Neural cell (in vitro differentiated cells): ENCODE measurements around the gene SLC20A1. TPM values are rescaled to one million over a fixed set of nuclear protein-coding genes. Genes with fewer than 3 reads are reported as not detected.
"Not testable (repeated sequence)": the region's sequence is repeated elsewhere in the genome, so short reads cannot be mapped to it uniquely, and the experiment has no call there.

ENCODE experiments used
- H2AFZ ChIP-seq: fragments of 200-600, 300-800 bp; sonication (generic), shearing (Covaris generic); 2 replicates; pipeline ENCODE4 v1.6.0; 2014; ENCODE audit warnings: low read depth, mild to moderate bottlenecking, antibody characterized with exemption, low read length, moderate library complexity
- H3F3A ChIP-seq: fragments of 200-600 bp; shearing (Covaris generic); 2 replicates; pipeline ENCODE4 v1.6.1; 2016; ENCODE audit warnings: mild to moderate bottlenecking, moderate library complexity, mixed read lengths, antibody characterized with exemption, low read length; ENCODE audit not compliant: insufficient read depth, poor library complexity, severe bottlenecking
- H3K27ac ChIP-seq: fragments of 200-600, 300-800 bp; sonication (generic), shearing (Covaris generic); 2 replicates; pipeline ENCODE4 v1.5.1; 2014; ENCODE audit warnings: mild to moderate bottlenecking, low read length, moderate library complexity
- H3K27me3 ChIP-seq: fragments of 300-800, 200-600 bp; sonication (generic), shearing (Covaris generic); 2 replicates; pipeline ENCODE4 v1.6.0; 2014; ENCODE audit warnings: mild to moderate bottlenecking, low read depth, low read length, moderate library complexity; ENCODE audit not compliant: insufficient read depth
- H3K36me3 ChIP-seq: fragments of 300-800, 200-600 bp; sonication (generic), shearing (Covaris generic); 2 replicates; pipeline ENCODE4 v1.5.1; 2014; ENCODE audit warnings: mild to moderate bottlenecking, antibody characterized with exemption, low read length, moderate library complexity; ENCODE audit not compliant: insufficient read depth
- H3K4me2 ChIP-seq: fragments of 300-800, 200-600 bp; sonication (generic), shearing (Covaris generic); 2 replicates; pipeline ENCODE4 v1.6.0; 2014; ENCODE audit warnings: mild to moderate bottlenecking, low read length
- H3K4me3 ChIP-seq: fragments of 300-800, 200-600 bp; sonication (generic), shearing (Covaris generic); 2 replicates; pipeline ENCODE4 v1.5.1; 2014; ENCODE audit warnings: mild to moderate bottlenecking, low read length, moderate library complexity
- H3K79me2 ChIP-seq: fragments of 200-600 bp; shearing (Covaris generic); replicated peaks from 2 replicates; pipeline ENCODE4 v1.6.0; 2014; ENCODE audit warnings: mild to moderate bottlenecking, low read length, moderate library complexity; ENCODE audit not compliant: insufficient read depth
- H3K9ac ChIP-seq: fragments of 300-800, 200-600 bp; sonication (generic), shearing (Covaris generic); 2 replicates; pipeline ENCODE4 v1.6.1; 2016; ENCODE audit warnings: mild to moderate bottlenecking, low read length, mixed read lengths
- H3K9me2 ChIP-seq: fragments of 200-600 bp; shearing (Covaris generic); 2 replicates; pipeline ENCODE4 v1.6.1; 2016; ENCODE audit warnings: mild to moderate bottlenecking, low read length, mixed read lengths; ENCODE audit not compliant: insufficient read depth
- H3K9me3 ChIP-seq: fragments of 200-600, 300-800 bp; sonication (generic), shearing (Covaris generic); 2 replicates; pipeline ENCODE4 v1.6.1; 2016; ENCODE audit warnings: mild to moderate bottlenecking, mixed run types, low read length, moderate library complexity, mixed read lengths
- H4K20me1 ChIP-seq: fragments of 200-600 bp; shearing (Covaris generic); 2 replicates; pipeline ENCODE4 v1.6.1; 2016; ENCODE audit warnings: mild to moderate bottlenecking, mixed run types; ENCODE audit not compliant: insufficient read depth
- CTCF ChIP-seq: fragments of 450-650 bp; IDR thresholded peaks from 2 replicates; pipeline ENCODE4 v1.5.1; 2014; ENCODE audit warnings: antibody characterized with exemption, mild to moderate bottlenecking, moderate library complexity; ENCODE audit not compliant: poor library complexity, severe bottlenecking
- EP300 ChIP-seq: fragments of 450-650 bp; conservative IDR thresholded peaks from 2 replicates; pipeline ENCODE4 v1.6.1; 2014; ENCODE audit warnings: antibody characterized with exemption, mild to moderate bottlenecking, moderate library complexity; ENCODE audit not compliant: poor library complexity, severe bottlenecking
- EZH2 ChIP-seq: fragments of 200-600, 300-800 bp; shearing (Covaris generic), sonication (generic); IDR thresholded peaks from 2 replicates; pipeline ENCODE4 v1.6.1; 2014; ENCODE audit warnings: antibody characterized with exemption, low read length, borderline replicate concordance, mild to moderate bottlenecking; ENCODE audit not compliant: insufficient read depth, poor library complexity, severe bottlenecking
- MXI1 ChIP-seq: fragments of 450-650 bp; conservative IDR thresholded peaks from 2 replicates; pipeline ENCODE4 v1.6.1; 2014; ENCODE audit warnings: antibody characterized with exemption, mild to moderate bottlenecking; ENCODE audit not compliant: poor library complexity, severe bottlenecking
- POLR2AphosphoS5 ChIP-seq: IDR thresholded peaks from 2 replicates; pipeline ENCODE4 v1.6.1; 2012
- RAD21 ChIP-seq: fragments of 450-650 bp; conservative IDR thresholded peaks from 2 replicates; pipeline ENCODE4 v1.6.1; 2014; ENCODE audit warnings: antibody characterized with exemption, mild to moderate bottlenecking, moderate library complexity
- SMC3 ChIP-seq: fragments of 450-650 bp; conservative IDR thresholded peaks from 2 replicates; pipeline ENCODE4 v1.6.1; 2014; ENCODE audit warnings: antibody characterized with exemption, mild to moderate bottlenecking, moderate library complexity; ENCODE audit not compliant: poor library complexity
- TAF1 ChIP-seq: IDR thresholded peaks from 2 replicates; pipeline ENCODE4 v1.6.1; 2012; ENCODE audit warnings: low read depth
- polyA plus RNA-seq: library from polyadenylated mRNA; depleted of rRNA; stranded (reverse); fragments of >200 nt; gene quantifications from 2 replicates; pipeline ENCODE4 v1.2.3, GENCODE V29; 2014
- TF ChIP-seq, protein P1 (sequence below): IDR thresholded peaks from 2 replicates; pipeline ENCODE4 v1.6.1; 2012; ENCODE audit warnings: borderline replicate concordance

Gene SLC20A1
- polyA plus RNA-seq, 1 donor from 2014 or later, result 61.4 TPM

DNA sequence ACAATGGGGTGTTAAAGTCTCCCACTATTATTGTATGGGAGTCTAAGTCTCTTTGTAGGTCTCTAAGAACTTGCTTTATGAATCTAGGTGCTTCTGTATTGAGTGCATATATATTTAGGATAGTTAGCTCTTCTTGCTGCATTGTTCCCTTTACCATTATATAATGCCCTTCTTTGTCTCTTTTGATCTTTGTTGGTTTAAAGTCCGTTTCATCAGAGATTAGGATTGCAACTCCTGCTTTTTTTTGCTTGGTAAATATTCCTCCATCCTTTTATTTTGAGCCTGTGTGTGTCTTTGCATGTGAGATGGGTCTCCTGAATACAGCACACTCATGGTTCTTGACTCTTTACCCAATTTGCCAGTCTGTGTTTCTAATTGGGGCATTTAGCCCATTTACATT, 33.5 kb upstream of the SLC20A1 start:
- not testable (repeated sequence) for H3K9me3 ChIP-seq, H3K27ac ChIP-seq, H3K4me2 ChIP-seq, H3K9me2 ChIP-seq, H3F3A ChIP-seq, H2AFZ ChIP-seq, H3K9ac ChIP-seq, H3K79me2 ChIP-seq, H3K36me3 ChIP-seq, H4K20me1 ChIP-seq, H3K4me3 ChIP-seq, H3K27me3 ChIP-seq

DNA sequence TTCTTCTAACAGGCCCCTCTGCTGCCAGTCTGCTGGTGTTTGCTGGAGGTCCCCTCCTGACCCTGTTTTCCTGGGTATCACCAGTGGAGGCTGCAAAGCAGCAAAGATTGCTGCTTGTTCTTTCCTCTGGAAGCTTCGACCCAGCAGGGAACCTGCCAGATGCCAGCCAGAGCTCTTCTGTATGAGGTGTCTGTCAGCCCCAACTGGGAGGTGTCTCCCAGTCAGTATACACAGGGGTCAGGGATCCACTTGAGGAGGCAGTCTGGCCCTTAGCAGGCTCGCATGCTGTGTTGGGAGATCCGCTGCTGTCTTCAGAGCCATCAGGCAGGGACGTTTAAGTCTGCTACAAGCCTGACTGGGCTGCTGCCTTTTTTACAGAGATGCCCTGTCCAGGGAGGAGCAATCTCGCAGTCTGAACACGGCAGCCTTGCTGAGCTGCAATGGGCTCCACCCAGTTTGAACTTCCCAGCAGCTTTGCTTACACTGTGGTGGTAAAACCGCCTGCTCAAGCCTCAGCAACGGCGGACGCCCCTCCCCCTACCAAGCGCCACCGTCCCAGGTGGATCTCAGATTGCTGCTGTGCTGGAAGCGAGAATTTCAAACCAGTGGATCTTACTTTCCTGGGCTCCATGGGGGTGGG, 31.4 kb upstream of the SLC20A1 start:
- no peaks in the 10 kb centered on the region for H4K20me1 ChIP-seq

More for the DNA sequence above, 31.4 kb upstream of the SLC20A1 start:
- no peaks in the 10 kb centered on the region for H3F3A ChIP-seq
- H3K4me2 ChIP-seq, result no peak overlapping the region
- TF ChIP-seq POLR2AphosphoS5 (no peak), EP300 (no peak), MXI1 (no peak), CTCF (no peak), TAF1 (no peak), SMC3 (no peak), EZH2 (no peak), RAD21 (no peak)
- TF ChIP-seq, protein P1, sequence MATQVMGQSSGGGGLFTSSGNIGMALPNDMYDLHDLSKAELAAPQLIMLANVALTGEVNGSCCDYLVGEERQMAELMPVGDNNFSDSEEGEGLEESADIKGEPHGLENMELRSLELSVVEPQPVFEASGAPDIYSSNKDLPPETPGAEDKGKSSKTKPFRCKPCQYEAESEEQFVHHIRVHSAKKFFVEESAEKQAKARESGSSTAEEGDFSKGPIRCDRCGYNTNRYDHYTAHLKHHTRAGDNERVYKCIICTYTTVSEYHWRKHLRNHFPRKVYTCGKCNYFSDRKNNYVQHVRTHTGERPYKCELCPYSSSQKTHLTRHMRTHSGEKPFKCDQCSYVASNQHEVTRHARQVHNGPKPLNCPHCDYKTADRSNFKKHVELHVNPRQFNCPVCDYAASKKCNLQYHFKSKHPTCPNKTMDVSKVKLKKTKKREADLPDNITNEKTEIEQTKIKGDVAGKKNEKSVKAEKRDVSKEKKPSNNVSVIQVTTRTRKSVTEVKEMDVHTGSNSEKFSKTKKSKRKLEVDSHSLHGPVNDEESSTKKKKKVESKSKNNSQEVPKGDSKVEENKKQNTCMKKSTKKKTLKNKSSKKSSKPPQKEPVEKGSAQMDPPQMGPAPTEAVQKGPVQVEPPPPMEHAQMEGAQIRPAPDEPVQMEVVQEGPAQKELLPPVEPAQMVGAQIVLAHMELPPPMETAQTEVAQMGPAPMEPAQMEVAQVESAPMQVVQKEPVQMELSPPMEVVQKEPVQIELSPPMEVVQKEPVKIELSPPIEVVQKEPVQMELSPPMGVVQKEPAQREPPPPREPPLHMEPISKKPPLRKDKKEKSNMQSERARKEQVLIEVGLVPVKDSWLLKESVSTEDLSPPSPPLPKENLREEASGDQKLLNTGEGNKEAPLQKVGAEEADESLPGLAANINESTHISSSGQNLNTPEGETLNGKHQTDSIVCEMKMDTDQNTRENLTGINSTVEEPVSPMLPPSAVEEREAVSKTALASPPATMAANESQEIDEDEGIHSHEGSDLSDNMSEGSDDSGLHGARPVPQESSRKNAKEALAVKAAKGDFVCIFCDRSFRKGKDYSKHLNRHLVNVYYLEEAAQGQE, result no peak
- H3K36me3 ChIP-seq, result no peaks in the 10 kb centered on the region
- H2AFZ ChIP-seq, result no peak overlapping the region
- no peaks in the 10 kb centered on the region for H3K79me2 ChIP-seq
- no peaks in the 10 kb centered on the region for H3K27me3 ChIP-seq
- H3K9me3 ChIP-seq, result no peaks in the 10 kb centered on the region
- H3K9ac ChIP-seq, result no peak overlapping the region
- H3K4me3 ChIP-seq, result no peak overlapping the region
- no peak overlapping the region for H3K27ac ChIP-seq
- no peaks in the 10 kb centered on the region for H3K9me2 ChIP-seq
